Hematopoietic multipotent progenitor cell treated with erythropoietin and hydrocortisone succinate and interleukin-3 and kit ligand, for 15 days (in vitro differentiated cells): ENCODE results near the gene UGCG.
"Not testable (repeated sequence)": the region's sequence is repeated elsewhere in the genome, so short reads cannot be mapped to it uniquely, and the experiment has no call there.

Experiments used
- DNase-seq: peaks from one replicate; pipeline ENCODE4 v3.0.0-alpha.2; 2015; ENCODE audit warnings: low spot score

The UGCG gene

GRCh38 chr9:111890867-111891266, 5.7 kb upstream of the UGCG start:
- not testable (repeated sequence) for DNase-seq

- DNase-seq, result peak; percentile 53
These were observed 4.6 kb upstream of the UGCG start for GRCh38 chr9:111891910-111892499.

DNA sequence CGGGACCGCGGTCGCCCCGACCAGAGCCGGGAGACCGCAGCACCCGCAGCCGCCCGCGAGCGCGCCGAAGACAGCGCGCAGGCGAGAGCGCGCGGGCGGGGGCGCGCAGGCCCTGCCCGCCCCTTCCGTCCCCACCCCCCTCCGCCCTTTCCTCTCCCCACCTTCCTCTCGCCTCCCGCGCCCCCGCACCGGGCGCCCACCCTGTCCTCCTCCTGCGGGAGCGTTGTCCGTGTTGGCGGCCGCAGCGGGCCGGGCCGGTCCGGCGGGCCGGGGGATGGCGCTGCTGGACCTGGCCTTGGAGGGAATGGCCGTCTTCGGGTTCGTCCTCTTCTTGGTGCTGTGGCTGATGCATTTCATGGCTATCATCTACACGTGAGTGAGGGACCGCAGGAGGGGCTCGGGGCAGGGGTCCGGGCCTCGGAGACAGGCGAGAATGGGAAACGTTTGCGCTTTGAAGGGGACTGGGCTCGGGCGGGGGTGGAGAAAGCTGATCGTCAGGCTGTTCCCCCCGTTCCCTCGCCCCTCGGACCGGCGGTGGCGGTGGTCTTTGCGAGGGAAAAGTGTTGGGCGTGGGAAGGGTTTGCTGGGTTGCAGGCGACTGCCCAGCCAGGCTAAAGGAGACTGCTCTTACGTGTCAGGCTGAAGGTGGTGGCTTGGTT, 457 bp downstream of the UGCG start:
- DNase-seq, result peak; percentile 32

GRCh38 chr9:111897601-111898137, 1.1 kb downstream of the UGCG start:
- DNase-seq, result peak; percentile 13

- peak; percentile 17 for DNase-seq
These were observed 1.9 kb downstream of the UGCG start for GRCh38 chr9:111898331-111899096.

DNA sequence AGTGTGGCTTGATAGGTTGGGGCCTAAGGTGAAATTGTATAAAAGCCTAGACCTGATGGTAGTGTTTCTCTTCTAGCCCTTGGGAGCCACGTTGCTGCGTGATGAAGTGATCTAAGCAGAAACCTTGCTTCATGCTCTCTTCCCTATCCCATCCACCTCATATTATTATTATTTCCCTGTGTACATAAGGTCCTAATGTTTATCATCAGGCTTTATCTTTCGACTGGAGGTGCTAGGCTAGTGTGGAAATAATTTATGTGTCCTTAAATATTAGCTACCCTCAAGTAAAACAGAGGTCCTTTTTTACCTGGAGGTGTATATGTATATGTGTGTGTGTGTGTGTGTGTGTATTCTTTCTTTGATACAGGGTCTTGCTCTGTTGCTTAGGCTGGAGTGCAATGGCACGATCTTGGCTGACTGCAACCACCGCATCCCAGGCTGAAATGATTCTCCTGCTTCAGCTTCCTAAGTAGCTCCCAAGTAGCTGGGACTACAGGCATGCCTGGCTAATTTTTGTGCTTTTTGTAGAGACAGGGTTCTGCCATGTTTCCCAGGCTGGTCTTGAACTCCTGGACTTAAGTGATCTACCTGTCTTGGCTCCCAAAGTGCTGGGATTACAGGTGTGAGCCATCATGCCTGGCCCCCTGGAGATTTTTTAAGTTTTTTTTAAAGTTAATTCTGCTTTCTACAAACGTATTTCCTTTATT, 3.7 kb downstream of the UGCG start:
- DNase-seq, result no peak

- DNase-seq, result peak; percentile 55
These were observed 4.4 kb downstream of the UGCG start for GRCh38 chr9:111900858-111901612.

GRCh38 chr9:111902391-111903139, 6.0 kb downstream of the UGCG start:
- no peak for DNase-seq

DNA sequence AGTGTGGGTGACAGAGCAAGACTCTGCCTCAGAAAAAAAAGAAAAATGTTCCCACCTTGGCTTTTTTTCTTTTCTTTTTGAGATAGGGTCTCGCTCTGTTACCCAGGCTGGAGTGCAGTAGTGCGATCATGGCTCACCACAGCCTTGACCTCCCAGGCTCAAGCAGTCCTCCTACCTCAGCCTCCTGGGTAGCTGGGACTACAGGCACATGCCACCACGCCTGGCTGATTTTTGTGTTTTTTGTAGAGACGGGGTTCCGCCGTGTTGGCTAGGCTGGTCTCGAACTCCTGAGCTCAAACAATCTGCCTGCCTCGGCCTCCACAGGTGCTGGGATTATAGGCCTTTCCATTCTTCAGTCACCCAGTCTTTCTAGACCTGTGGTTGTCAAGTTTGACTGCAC, 6.9 kb downstream of the UGCG start:
- DNase-seq, result not testable (repeated sequence)

GRCh38 chr9:111904026-111904425, 7.4 kb downstream of the UGCG start:
- no peak for DNase-seq

DNA sequence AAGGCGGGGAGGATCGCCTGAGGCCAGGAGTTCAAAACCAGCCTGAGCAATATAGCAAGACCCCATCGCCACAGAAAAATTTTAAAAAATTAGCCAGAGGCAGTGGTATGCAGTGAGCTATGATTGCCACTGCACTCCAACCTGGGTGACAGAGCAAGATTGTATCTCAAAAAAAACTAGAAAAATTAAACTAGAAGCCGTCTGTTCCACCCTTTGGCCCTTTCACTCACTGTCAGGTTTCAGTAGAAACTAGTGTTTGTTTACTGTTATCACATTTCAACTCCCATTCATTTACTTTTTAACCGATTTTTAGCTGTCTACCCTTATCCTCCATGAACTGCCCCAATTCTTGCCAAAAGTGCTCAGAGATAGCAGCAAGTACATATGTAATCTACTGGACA, 8.3 kb downstream of the UGCG start:
- no peak for DNase-seq

DNA sequence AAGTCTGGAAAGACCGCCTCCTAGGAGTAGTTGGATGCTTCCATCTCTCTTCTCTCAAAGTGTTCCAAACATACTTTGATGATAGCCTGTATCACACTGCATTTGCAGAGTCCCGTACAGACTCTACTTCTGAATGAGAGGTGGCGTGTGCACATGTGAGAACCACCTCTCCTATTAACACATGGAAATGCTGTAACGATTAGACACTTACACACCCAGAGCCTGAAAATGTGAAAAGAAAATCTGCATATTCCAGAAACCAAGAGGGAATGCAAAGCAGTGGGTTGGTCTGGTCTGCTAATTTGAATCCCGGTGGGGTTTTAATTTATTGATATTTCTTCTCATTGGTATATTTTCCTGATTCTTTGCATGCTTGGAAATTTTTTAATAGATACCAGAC, 10.5 kb downstream of the UGCG start:
- no peak for DNase-seq

- DNase-seq, result no peak
These were observed 12.8 kb downstream of the UGCG start for GRCh38 chr9:111909444-111909843.

GRCh38 chr9:111910428-111910827, 13.8 kb downstream of the UGCG start:
- no peak for DNase-seq

DNA sequence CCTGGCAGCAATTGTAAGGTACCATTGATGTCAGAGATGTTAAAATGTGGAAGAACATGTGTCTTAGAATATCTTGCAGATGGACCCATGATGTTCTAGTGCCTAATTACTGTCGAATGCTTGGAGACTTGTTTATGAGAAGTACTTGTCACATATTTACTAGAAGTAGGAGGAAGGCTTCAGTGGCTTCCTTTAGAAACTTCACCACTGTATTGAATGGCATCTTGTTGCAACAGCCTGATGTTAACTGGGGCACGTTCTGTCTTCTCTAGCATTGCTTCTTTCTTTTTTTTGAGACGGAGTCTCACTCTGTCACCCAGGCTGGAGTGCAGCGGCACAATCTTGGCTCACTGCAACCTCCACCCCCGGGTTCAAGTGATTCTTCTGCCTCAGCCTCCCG, 16.5 kb downstream of the UGCG start:
- no peak for DNase-seq

DNA sequence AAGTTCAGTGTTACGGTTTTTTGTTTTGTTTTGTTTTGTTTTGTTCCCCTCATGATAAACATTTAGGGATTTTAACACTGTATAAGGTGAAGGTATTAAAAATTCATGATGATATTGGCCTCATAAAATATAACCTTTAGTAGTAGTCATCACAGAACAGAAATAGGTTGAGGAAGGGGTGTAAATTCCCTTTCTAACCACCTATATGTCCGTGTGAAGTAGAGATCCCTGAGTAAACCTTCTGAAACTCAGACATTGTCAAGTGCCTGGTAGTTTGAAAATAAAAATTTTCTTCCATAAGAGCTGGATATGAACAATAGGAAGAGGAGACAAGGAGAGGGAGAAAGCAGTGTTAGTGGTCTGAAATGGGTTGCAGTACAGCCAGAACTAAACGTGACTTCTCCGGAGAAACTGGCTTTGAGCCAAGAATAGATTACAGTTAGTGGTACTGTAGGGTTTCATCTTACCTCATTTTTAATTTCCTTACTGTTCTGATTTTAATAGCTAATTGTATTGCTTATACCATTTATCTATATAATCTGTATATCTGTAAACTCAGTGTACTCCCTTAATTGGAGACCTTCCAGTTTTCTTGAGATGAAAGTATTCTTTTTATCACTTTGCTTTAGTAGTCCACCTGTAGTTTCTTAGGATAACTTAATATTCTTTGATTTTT, 18.3 kb downstream of the UGCG start:
- peak; percentile 60 for DNase-seq

DNA sequence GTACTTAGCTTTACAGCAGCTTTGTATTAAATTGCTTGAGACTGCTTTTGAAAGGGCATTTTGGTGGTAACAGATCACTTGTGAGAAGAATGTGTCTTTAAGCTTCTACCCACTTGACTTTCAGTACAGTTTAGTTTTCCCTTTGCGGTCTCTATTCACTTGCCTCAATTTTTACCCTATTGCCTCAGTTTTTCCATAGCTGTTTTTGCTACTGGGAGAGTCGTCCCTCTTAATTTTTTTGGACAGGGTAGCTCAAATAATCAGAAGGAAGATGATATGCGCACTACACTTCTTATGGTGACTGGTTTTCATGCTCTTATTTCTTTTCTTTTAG, 18.8 kb downstream of the UGCG start:
- no peak for DNase-seq

DNA sequence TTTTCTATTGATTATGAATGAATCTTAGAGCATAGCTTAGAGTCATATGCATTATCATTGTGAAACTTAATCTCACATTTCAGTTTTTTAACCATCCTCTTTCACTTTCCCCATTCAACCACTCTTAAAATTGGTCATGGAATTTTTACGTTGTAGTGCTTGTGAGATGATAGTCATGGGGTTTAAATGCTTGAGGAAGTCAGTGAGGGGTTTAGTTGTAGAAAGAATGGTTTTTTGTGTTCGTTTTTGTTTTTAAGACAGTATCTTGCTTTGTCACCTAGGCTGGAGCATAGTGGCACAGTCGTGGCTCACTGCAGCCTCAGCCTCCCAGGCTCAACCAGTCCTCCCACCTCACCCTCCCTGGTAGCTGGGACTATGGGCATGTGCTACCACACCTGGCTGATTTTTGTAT, 19.6 kb downstream of the UGCG start:
- DNase-seq, result no peak

GRCh38 chr9:111917201-111917600, 20.6 kb downstream of the UGCG start:
- no peak for DNase-seq

GRCh38 chr9:111917980-111918379, 21.4 kb downstream of the UGCG start:
- DNase-seq, result no peak

DNA sequence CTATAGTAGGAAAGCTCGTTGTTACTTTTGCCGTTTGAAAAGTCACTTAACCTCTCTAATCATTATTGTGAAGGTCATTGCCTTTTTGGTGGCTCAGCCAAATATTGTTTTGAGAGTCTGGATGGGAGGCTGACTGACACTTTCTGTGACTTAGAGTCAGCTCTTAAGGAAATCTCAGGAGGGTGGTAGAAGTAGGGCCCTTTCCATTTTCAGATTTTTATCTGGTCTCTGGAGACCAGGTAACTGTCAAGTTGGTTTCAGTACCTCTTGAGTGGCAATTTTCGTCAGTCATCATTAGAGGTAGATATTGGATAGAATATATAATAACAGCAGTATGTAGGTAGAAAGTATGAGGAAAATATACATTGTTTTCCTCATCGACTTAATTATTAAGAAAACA, 23.3 kb downstream of the UGCG start:
- DNase-seq, result no peak
